Large intestine (tissue), 3 donors: Measurements from ENCODE around the gene GPR31. TPM values are rescaled to one million over a fixed set of nuclear protein-coding genes. Genes with fewer than 3 reads are reported as not detected.

Experiments
- DNase-seq, 2 donors: peaks; one replicate each; pipeline versions ENCODE4 v3.0.0 to v3.0.0-alpha.2; 2013
- H3K27ac ChIP-seq: one replicate; pipeline ENCODE4 v1.5.1; 2013; ENCODE audit warnings: low read length
- H3K27me3 ChIP-seq: 2 replicates; pipeline ENCODE4 v1.6.1; 2013; ENCODE audit warnings: low read length; ENCODE audit not compliant: control insufficient read depth, insufficient read depth
- H3K36me3 ChIP-seq: 2 replicates; pipeline ENCODE4 v1.6.1; 2013; ENCODE audit warnings: low read length; ENCODE audit not compliant: control insufficient read depth, insufficient read depth
- H3K4me1 ChIP-seq: one replicate; pipeline ENCODE4 v1.6.1; 2013; ENCODE audit warnings: low read length; ENCODE audit not compliant: control insufficient read depth, insufficient read depth
- H3K4me3 ChIP-seq: one replicate; pipeline ENCODE4 v1.5.1; 2013; ENCODE audit warnings: low read length
- H3K9me3 ChIP-seq: one replicate; pipeline ENCODE4 v1.6.1; 2013; ENCODE audit warnings: mild to moderate bottlenecking, low read depth, low read length, moderate library complexity; ENCODE audit not compliant: control insufficient read depth
- WGBS: methylation state at CpG from one replicate; pipeline ENCODE4 v1.1.5; 2013; ENCODE audit warnings: low lambda C conversion rate; ENCODE audit not compliant: insufficient coverage; 5-methylcytosine and 5-hydroxymethylcytosine counted together
- polyA plus RNA-seq: library from polyadenylated mRNA; unstranded; fragments of 120-200 nt; gene quantifications from one replicate; pipeline ENCODE4 v1.2.1, GENCODE V29; 2013

The GPR31 gene
- polyA plus RNA-seq, 1 donor = 0.36 TPM

DNA sequence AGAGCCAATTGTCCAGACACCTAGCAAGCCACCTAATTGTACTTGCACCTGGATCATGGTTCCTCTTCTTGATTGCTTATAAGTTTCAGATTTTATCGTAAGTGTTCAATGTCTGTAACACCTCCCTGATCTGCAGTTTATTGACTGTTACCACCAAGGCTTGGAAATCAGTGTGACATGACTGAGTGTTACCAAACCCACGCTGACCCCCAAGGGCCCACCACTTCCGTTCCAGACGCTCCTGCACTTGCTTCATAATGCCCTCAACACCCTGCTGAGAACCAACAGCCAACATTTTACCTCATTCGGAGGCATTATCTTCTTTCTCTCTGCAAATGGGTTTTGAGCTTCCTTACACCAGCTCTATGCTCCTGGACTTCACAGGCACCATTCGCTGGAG is 28.6 kb downstream of the GPR31 start:
- 80% methylated on average over 1 of the region's 6 CpGs for WGBS
- Histone ChIP-seq H3K27me3 (no peaks in the 10 kb centered on the region), H3K9me3 (no peaks in the 10 kb centered on the region), H3K36me3 (no peaks in the 10 kb centered on the region), H3K27ac (no peak overlapping the region), H3K4me1 (peaks cover 4% of the 10 kb centered on the region), H3K4me3 (no peak overlapping the region)
- DNase-seq = no peak

DNA sequence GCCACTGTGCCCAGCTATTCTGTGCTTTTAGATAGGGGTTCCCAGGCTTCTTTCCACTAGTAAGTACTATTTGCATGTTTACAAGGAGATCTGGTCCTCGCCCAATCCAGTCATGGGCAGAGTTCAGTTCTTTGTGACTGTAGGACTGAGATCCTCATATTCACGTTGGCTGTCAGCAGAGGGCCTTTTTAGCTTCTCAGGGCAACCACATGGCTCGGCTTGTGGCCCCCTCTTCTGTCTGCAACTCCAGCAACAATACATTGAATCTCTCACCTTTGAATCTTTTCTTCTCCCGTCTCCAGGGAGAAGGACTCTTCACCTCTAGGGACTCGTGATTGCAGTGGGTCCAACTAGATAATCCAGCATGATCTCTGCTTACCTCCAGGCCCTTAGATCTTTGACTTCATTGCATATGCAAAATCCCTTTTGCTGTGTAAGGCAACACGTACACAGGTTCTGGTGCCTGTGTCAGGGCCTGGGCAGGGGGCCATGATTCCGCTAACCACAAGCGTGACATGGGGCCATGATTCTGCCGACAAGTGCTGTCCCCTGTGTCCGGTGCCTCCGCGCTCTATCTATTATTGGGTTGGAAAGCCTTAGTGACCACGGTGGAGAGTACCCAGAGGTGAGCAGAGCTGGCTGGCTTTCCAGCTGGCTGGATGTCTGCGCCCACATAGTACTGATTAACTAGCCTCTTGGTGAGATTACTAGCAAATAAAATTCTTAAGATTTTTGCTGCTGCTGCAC is 29.8 kb downstream of the GPR31 start:
- Histone ChIP-seq H3K36me3 (no peaks in the 10 kb centered on the region), H3K4me3 (no peak overlapping the region), H3K4me1 (peaks cover 4% of the 10 kb centered on the region), H3K27me3 (no peaks in the 10 kb centered on the region), H3K9me3 (no peaks in the 10 kb centered on the region), H3K27ac (peak overlapping the region; percentile 39)
- WGBS = 40% methylated on average over 1 of the region's 14 CpGs
- DNase-seq = peak; percentile 45 to 70

DNA sequence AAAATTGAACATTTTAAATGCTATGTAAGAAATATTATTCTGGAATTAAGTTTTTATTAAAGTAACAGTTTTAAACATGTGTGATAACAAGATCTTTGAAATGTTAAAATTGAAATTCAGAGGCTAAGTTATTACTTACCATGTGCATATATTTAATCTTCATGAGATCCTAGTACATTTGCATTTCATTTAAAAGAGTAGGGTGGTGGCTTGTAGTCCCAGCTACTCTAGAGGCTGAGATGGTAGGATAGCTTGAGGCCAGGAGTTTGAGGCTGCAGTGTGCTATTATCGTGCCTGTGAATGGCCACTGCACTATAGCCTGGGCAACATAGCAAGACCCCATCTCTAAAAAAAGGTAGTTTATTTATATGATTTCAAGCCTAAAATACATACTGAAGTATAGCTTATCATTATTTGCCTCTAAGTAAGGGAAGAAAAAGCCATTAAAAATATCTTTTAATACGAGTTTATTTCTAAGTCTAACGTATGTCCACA is 31.9 kb downstream of the GPR31 start:
- H3K36me3 ChIP-seq = no peaks in the 10 kb centered on the region
- no peak overlapping the region for H3K27ac ChIP-seq
- no peak overlapping the region for H3K4me3 ChIP-seq
- H3K27me3 ChIP-seq = no peaks in the 10 kb centered on the region
- no CpG with 5 or more reads among the region's 3 CpGs for WGBS
- peaks cover 23% of the 10 kb centered on the region for H3K4me1 ChIP-seq
- DNase-seq = no peak
- no peaks in the 10 kb centered on the region for H3K9me3 ChIP-seq

DNA sequence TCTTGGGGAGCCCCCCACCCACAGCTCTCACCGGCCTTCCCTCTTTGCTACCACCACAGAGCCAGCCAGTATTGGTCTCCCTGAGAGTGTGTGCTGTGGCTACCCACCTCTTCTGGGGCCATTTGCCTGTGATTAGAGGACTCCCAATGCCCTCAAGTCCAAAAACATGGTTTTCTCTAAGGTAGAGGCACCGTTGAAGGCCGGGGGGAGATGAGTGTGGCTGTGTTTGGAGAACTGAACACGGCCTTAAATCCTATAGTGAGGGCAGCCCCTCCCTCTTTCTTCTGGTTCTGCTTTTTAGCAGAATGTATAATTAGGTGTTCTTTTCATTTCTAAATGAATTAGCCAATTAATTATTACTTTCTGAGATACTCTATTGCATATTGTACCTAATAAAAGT is 32.4 kb downstream of the GPR31 start:
- H3K27me3 ChIP-seq = no peaks in the 10 kb centered on the region
- no peaks in the 10 kb centered on the region for H3K36me3 ChIP-seq
- H3K4me1 ChIP-seq = peaks cover 27% of the 10 kb centered on the region
- no peaks in the 10 kb centered on the region for H3K9me3 ChIP-seq
- no peak overlapping the region for H3K4me3 ChIP-seq
- no peak overlapping the region for H3K27ac ChIP-seq
- DNase-seq = no peak
- WGBS = no CpG with 5 or more reads among the region's 4 CpGs

DNA sequence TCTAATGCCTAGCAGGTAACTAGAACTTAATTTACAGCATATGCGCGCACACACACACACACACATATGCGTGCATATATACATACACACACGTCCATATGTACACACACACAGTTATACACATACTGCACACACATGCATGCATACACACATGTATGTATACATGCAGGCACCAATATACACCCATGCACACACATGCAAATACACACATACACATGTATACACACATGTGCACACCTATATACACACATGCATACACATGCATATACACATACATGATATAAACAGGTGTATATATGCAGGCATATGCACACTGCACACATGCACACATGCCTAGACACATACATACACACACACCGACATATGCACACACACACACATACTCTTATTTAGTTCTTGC is 33.0 kb downstream of the GPR31 start:
- Histone ChIP-seq H3K27me3 (no peaks in the 10 kb centered on the region), H3K36me3 (no peaks in the 10 kb centered on the region), H3K9me3 (no peaks in the 10 kb centered on the region), H3K4me3 (no peak overlapping the region), H3K4me1 (peaks cover 29% of the 10 kb centered on the region), H3K27ac (no peak overlapping the region)
- WGBS = no CpG with 5 or more reads among the region's 5 CpGs
- no peak for DNase-seq

DNA sequence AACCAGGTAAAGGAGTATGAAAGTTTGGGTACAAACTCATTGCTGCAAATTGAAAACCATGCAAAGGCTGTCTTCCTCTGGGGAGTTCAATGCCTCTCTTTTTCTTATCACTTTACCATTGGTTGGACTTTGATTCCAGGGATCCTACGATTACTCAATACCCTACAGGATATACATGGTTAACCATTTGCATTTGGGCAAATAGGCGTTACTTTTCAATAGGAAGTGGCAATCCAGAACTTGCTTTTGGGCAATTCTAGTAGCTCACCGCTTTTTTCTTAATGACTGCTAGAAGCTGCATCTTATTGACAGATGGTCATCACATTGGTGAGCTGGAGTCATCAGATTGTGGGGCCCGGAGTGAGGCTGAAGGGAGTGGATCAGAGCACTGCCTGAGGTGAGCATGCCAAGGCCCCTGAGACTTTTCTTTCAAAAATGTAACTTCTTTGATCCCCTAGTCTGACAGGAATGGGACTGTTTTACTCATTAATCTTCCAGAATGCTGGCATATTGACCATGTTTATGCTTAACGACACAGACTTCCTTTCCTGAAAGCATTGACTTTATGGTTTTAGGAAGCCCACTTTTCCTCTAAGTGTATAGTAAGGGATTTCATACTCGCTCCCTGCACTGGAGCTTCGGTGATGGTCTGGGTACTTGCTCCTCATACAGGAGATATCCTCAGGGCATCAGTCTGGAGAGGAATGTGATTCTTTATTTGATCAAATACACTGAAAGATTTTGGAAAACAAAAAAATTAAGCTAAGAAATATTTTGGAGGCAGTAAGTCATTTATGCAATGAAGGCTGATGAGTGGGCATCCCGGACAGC is 34.7 kb downstream of the GPR31 start, which contains the start of gene CCR6:
CCR6 (plus strand) TSS at position 270 of the 831 bp plus-strand sequence. CDS start 13,039 bp downstream, outside the sequence.
- H3K27me3 ChIP-seq = no peaks in the 10 kb centered on the region
- no peaks in the 10 kb centered on the region for H3K36me3 ChIP-seq
- peak; percentile 53 to 85 for DNase-seq
- H3K4me3 ChIP-seq = peak within 1 kb of the TSS; percentile 30
- H3K9me3 ChIP-seq = no peaks in the 10 kb centered on the region
- peaks cover 28% of the 10 kb centered on the region for H3K4me1 ChIP-seq
- peak within 1 kb of the TSS; percentile 82 for H3K27ac ChIP-seq
- WGBS = 46% methylated on average over 3 of the region's 8 CpGs

DNA sequence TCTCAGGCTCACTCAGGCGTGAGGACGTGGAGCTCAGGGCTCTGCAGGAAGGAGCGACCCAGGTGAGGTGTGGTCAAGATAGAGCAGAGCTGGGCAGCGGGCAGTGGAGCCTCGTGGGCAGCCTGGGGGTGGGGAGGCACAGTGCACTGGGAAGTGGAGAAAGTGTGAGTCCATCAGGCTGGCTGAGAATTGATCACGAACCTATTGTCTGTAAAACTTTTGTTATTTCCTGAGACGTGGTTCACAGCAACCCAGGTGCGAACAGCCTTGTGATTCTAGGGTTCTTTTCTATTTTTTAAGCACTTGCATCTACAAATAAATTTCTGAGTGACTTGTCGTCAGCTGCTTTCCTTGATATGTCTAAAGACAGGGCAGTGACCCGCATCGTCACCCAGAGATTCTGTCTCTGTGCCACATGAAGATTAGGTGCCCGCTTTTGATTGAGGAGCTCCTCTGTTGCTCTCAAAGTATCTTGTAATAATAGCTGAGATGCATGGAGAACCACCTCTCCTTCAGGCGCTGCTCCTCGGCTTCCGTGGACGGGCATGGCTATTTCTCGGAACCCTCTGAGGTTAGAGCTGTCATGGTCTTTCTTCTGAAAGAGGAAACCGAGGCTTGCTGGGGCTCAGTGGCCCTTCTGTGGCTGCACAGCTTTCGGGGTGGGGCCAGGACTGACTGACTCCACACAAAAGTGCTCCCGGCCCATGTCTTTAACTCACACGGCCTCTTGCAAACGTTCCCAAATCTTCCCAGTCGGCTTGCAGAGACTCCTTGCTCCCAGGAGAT is 35.5 kb downstream of the GPR31 start:
- no peak for DNase-seq
- Histone ChIP-seq H3K27me3 (no peaks in the 10 kb centered on the region), H3K4me3 (no peak overlapping the region), H3K4me1 (peaks cover 26% of the 10 kb centered on the region), H3K27ac (no peak overlapping the region), H3K9me3 (no peaks in the 10 kb centered on the region), H3K36me3 (no peaks in the 10 kb centered on the region)
- 62% methylated on average over 2 of the region's 23 CpGs for WGBS

DNA sequence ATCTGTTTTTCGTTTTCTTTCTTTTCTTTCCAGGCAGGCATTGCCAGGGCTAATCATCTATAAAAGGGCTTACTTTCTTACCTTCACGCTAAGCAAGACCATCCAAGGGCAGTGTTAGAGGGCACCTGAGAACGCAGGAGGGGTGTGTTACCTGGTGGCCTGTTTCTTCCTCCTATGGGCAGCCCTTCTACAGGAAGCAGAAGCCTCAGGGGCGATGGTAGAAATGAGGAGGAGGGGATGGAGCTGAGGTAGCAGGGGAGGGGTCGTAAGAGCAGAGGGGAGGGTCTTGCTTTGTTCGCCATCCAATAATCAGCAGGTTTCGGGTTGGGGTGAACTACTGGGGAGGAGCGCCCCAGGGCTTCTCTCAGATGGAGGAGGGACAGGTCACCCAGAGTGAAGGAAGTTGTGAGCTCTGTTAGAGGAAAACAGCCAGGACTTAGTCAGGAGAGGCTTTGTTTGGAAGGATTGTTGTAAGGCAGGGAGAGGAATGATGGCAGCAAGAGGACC is 36.4 kb downstream of the GPR31 start:
- Histone ChIP-seq H3K4me1 (peaks cover 26% of the 10 kb centered on the region), H3K4me3 (no peak overlapping the region), H3K27ac (no peak overlapping the region), H3K9me3 (no peaks in the 10 kb centered on the region), H3K27me3 (no peaks in the 10 kb centered on the region), H3K36me3 (no peaks in the 10 kb centered on the region)
- DNase-seq = no peak
- no CpG with 5 or more reads among the region's 8 CpGs for WGBS

DNA sequence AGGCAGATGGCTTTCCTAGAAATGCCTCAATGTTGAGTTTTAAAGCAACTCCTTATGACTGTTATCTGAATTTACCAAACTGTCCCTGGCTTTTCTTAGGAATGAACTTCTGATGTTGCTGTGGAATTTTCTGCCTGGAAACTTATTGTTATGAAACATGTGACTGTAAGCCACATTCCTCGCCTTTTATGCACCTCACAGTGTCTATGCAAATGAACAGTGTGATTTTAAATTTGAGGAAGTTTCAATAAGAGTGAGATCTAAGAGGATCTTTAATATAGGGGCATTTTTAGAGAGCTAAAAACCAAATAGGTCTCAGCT is 37.2 kb downstream of the GPR31 start:
- peak in 1 of 2 donors; percentile 54 for DNase-seq
- no peaks in the 10 kb centered on the region for H3K27me3 ChIP-seq
- no peaks in the 10 kb centered on the region for H3K36me3 ChIP-seq
- 80% methylated on average over 1 of the region's 1 CpG for WGBS
- H3K4me1 ChIP-seq = peaks cover 28% of the 10 kb centered on the region
- H3K4me3 ChIP-seq = no peak overlapping the region
- peak overlapping the region; percentile 63 for H3K27ac ChIP-seq
- no peaks in the 10 kb centered on the region for H3K9me3 ChIP-seq
